Measurements from ENCODE around the gene KREMEN1.

- TF ChIP-seq CTCF (IDR thresholded peaks at IDR 0.05 in 2 of 3, conservative IDR thresholded peaks at IDR 0.05 in 1 of 3; ENCODE audit: control insufficient read depth in 2 of 3, extremely low read depth in 1 of 3, insufficient read depth in 1 of 3, low read depth in 3 of 3, low read length in 3 of 3): no peak
- no peak for TF ChIP-seq FOS (IDR thresholded peaks at IDR 0.05; ENCODE audit: borderline replicate concordance, extremely low read depth, insufficient read length)
- no peak for TF ChIP-seq ZBTB33 (IDR thresholded peaks at IDR 0.05)
- no peak for TF ChIP-seq CBFB (IDR thresholded peaks at IDR 0.05; ENCODE audit: low read depth)
- TF ChIP-seq POLR2AphosphoS2 (IDR thresholded peaks at IDR 0.05; ENCODE audit: low read depth, low read length): no peak
- no peak for TF ChIP-seq ZNF274 (IDR thresholded peaks at IDR 0.05; ENCODE audit: insufficient read depth, insufficient read length)
- no peak for TF ChIP-seq MTA2 (IDR thresholded peaks at IDR 0.05; ENCODE audit: low read depth)
Observed at GRCh38 chr22:29060251-29060869, 12.5 kb upstream of the KREMEN1 start.
